GM06990 (cell line): ENCODE measurements around the gene CLCA2.
A peak's percentile ranks its signal among the peaks of the same experiment; 100 is the strongest.

ENCODE experiments used
- DNase-seq: peaks from one replicate; pipeline ENCODE4 v3.0.0-alpha.2; 2011; ENCODE audit not compliant: insufficient read length; ENCODE audit errors: extremely low read depth
- H3K27me3 ChIP-seq: replicated peaks from 2 replicates; pipeline ENCODE4 v1.6.0; 2011; ENCODE audit warnings: low read length; ENCODE audit not compliant: control insufficient read depth, insufficient read depth
- H3K36me3 ChIP-seq: 2 replicates; pipeline ENCODE4 v1.5.1; 2011; ENCODE audit warnings: low read length; ENCODE audit not compliant: control insufficient read depth, insufficient read depth
- H3K4me3 ChIP-seq: replicated peaks from 2 replicates; pipeline ENCODE4 v1.5.1; 2011; ENCODE audit warnings: low read depth, mild to moderate bottlenecking, control low read depth, low read length
- TF ChIP-seq, protein P1 (sequence below): IDR thresholded peaks from 2 replicates; pipeline ENCODE4 v1.5.1; 2011; ENCODE audit warnings: low read length, control low read depth, mild to moderate bottlenecking, inconsistent platforms; ENCODE audit not compliant: insufficient read depth, poor library complexity, severe bottlenecking

CLCA2 gene

GRCh38 chr1:86395751-86396497 is 28.0 kb upstream of the CLCA2 start, which contains the start of gene ODF2L:
Gene ODF2L (minus strand): TSS chr1:86396323. CDS start chr1:86387027, 9,296 bp downstream.
- no peaks in the 10 kb centered on the region for H3K36me3 ChIP-seq
- H3K4me3 ChIP-seq: peak within 1 kb of the TSS; percentile 67
- DNase-seq: peak; percentile 86
- TF ChIP-seq, protein P1, sequence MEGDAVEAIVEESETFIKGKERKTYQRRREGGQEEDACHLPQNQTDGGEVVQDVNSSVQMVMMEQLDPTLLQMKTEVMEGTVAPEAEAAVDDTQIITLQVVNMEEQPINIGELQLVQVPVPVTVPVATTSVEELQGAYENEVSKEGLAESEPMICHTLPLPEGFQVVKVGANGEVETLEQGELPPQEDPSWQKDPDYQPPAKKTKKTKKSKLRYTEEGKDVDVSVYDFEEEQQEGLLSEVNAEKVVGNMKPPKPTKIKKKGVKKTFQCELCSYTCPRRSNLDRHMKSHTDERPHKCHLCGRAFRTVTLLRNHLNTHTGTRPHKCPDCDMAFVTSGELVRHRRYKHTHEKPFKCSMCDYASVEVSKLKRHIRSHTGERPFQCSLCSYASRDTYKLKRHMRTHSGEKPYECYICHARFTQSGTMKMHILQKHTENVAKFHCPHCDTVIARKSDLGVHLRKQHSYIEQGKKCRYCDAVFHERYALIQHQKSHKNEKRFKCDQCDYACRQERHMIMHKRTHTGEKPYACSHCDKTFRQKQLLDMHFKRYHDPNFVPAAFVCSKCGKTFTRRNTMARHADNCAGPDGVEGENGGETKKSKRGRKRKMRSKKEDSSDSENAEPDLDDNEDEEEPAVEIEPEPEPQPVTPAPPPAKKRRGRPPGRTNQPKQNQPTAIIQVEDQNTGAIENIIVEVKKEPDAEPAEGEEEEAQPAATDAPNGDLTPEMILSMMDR: no peak
- no peaks in the 10 kb centered on the region for H3K27me3 ChIP-seq

- TF ChIP-seq, protein P1: no peak
- Histone ChIP-seq H3K4me3 (peak overlapping the region; percentile 67), H3K36me3 (no peaks in the 10 kb centered on the region), H3K27me3 (no peaks in the 10 kb centered on the region)
- no peak for DNase-seq
Measured at GRCh38 chr1:86396498-86396890, 27.5 kb upstream of the CLCA2 start.

DNA sequence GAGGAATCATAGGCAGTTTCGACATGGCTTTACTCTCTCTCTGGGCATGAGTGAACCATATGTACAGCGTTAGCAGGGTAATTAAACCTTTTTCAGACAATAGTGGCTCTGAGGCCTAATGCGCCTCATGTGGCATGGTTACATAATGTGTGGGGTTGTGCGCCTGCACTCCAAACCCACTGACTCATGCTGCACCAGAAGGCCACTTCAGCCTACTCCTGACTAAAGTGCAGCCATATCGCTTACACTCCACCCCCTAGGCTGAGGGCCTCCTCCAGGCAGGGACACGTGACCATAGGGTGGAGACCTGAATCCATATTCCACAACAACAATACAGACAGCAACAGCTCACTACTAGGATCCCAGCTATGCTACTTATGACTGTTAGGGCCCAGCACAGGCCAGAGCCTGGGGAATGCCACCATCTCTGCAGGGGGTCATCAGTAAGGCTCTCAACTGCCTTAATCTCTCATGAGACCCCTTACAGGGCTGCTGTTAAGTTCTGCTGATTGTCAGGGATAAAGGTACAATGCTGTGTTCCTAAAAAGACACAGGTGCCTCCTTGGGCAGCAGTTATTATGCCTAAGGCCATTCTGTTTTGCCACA is 14.5 kb upstream of the CLCA2 start:
- TF ChIP-seq, protein P1: no peak
- H3K36me3 ChIP-seq: no peaks in the 10 kb centered on the region
- no peak overlapping the region for H3K4me3 ChIP-seq
- H3K27me3 ChIP-seq: no peaks in the 10 kb centered on the region
- no peak for DNase-seq

- Histone ChIP-seq H3K36me3 (no peaks in the 10 kb centered on the region), H3K4me3 (no peak overlapping the region), H3K27me3 (no peaks in the 10 kb centered on the region)
- TF ChIP-seq, protein P1: no peak
- no peak for DNase-seq
Measured at GRCh38 chr1:86410879-86411278, 13.1 kb upstream of the CLCA2 start.

DNA sequence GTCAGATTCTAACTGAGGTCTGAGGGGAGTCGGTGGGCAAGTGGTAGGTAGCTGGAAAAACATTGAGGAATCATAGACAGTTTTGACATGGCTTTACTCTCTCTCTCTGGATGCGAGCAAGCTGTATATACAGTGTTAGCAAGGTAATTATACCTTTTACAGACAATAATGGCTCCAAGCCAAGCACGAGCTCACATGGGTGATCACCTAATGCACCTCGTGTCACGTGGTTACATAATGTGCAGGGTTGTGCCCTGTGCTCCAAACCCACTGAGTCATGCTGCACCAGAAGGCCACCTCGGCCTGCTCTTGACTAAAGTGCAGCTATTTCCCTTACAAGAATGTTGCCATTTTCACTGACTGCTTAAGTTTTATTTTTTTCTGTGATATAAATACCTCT is 7.6 kb upstream of the CLCA2 start:
- Histone ChIP-seq H3K36me3 (no peaks in the 10 kb centered on the region), H3K27me3 (no peaks in the 10 kb centered on the region), H3K4me3 (no peak overlapping the region)
- TF ChIP-seq, protein P1: no peak
- no peak for DNase-seq
